Tibial nerve (tissue), 4 donors: ENCODE results near the gene ANHX.

Experiments used
- CTCF ChIP-seq, 5 experiments: fragments of 200-600 bp in 3 of 5; fragments of 450-650 bp in 2 of 5; sonication (generic) in 3 of 5; IDR thresholded peaks; one replicate each; pipeline ENCODE4 v1.5.1; 2016 to 2019; ENCODE audit warnings: antibody characterized with exemption in 5 of 5, mild to moderate bottlenecking in 3 of 5, moderate library complexity in 2 of 5
- EP300 ChIP-seq, 2 donors: sonication (generic); formaldehyde crosslinking; IDR thresholded peaks; one replicate each; pipeline ENCODE4 v1.6.1; 2017; ENCODE audit warnings: antibody characterized with exemption in 2 of 2, mild to moderate bottlenecking in 1 of 2
- POLR2A ChIP-seq, 2 donors: fragments of 450-650 bp; IDR thresholded peaks; one replicate each; pipeline ENCODE4 v1.6.1; 2017; ENCODE audit warnings: antibody characterized with exemption in 2 of 2, mild to moderate bottlenecking in 2 of 2, moderate library complexity in 2 of 2

GRCh38 chr12:133227281-133227852 is 8.3 kb downstream of the ANHX start:
- TF ChIP-seq POLR2A (IDR thresholded peaks at IDR 0.05) (no peak), CTCF (IDR thresholded peaks at IDR 0.05) (no peak), EP300 (IDR thresholded peaks at IDR 0.05) (no peak)
